Trophoblast cell (in vitro differentiated cells and primary cell): Measurements from ENCODE around the gene GALNT18.

ENCODE experiments used
- DNase-seq, 2 donors: peaks; one replicate each; pipeline ENCODE4 v3.0.0-alpha.2; 2016
- H2AFZ ChIP-seq: 2 replicates; pipeline ENCODE4 v1.6.1; 2013; ENCODE audit warnings: low read length, moderate library complexity, mild to moderate bottlenecking; ENCODE audit not compliant: insufficient read depth, poor library complexity
- H2AK5ac ChIP-seq: 2 replicates; pipeline ENCODE4 v1.6.1; 2013; ENCODE audit warnings: mild to moderate bottlenecking, low read length
- H2BK120ac ChIP-seq: 2 replicates; pipeline ENCODE4 v1.6.1; 2013; ENCODE audit warnings: low read length, mild to moderate bottlenecking, moderate library complexity; ENCODE audit not compliant: insufficient read depth, poor library complexity
- H2BK12ac ChIP-seq: 2 replicates; pipeline ENCODE4 v1.6.1; 2013; ENCODE audit warnings: mild to moderate bottlenecking, low read length, moderate library complexity
- H2BK5ac ChIP-seq: 2 replicates; pipeline ENCODE4 v1.6.1; 2013; ENCODE audit warnings: low read length, low read depth, moderate library complexity, mild to moderate bottlenecking; ENCODE audit not compliant: poor library complexity
- H3K14ac ChIP-seq: 2 replicates; pipeline ENCODE4 v1.6.1; 2013; ENCODE audit warnings: mild to moderate bottlenecking, low read length
- H3K18ac ChIP-seq: 2 replicates; pipeline ENCODE4 v1.6.1; 2013; ENCODE audit warnings: mild to moderate bottlenecking, low read length
- H3K23ac ChIP-seq: 2 replicates; pipeline ENCODE4 v1.6.1; 2013; ENCODE audit warnings: low read length
- H3K27ac ChIP-seq: 2 replicates; pipeline ENCODE4 v1.5.1; 2013; ENCODE audit warnings: low read depth, mild to moderate bottlenecking, inconsistent platforms, low read length, moderate library complexity
- H3K27me3 ChIP-seq: 2 replicates; pipeline ENCODE4 v1.6.1; 2013; ENCODE audit warnings: inconsistent platforms, mild to moderate bottlenecking, low read length, moderate library complexity; ENCODE audit not compliant: insufficient read depth
- H3K36me3 ChIP-seq, 2 experiments: 1 replicate in 1 of 2; 2 replicates in 1 of 2; pipeline ENCODE4 v1.6.1; 2013; ENCODE audit warnings: low read length in 2 of 2, mild to moderate bottlenecking in 2 of 2, moderate library complexity in 1 of 2; ENCODE audit not compliant: insufficient read depth in 2 of 2, control insufficient read depth in 1 of 2
- H3K4ac ChIP-seq: 2 replicates; pipeline ENCODE4 v1.6.1; 2013; ENCODE audit warnings: low read depth, mild to moderate bottlenecking, low read length, moderate library complexity
- H3K4me1 ChIP-seq, 2 experiments: 1 replicate in 1 of 2; 2 replicates in 1 of 2; pipeline ENCODE4 v1.6.1; 2013; ENCODE audit warnings: low read length in 2 of 2, mild to moderate bottlenecking in 2 of 2, moderate library complexity in 1 of 2; ENCODE audit not compliant: insufficient read depth in 2 of 2, control insufficient read depth in 1 of 2
- H3K4me2 ChIP-seq: 2 replicates; pipeline ENCODE4 v1.6.1; 2013; ENCODE audit warnings: inconsistent platforms, mild to moderate bottlenecking, low read length, moderate library complexity
- H3K4me3 ChIP-seq: 2 replicates; pipeline ENCODE4 v1.5.1; 2013; ENCODE audit warnings: mild to moderate bottlenecking, low read depth, low read length, inconsistent platforms
- H3K79me1 ChIP-seq: one replicate; pipeline ENCODE4 v1.6.1; 2013; ENCODE audit warnings: low read length
- H3K79me2 ChIP-seq: 2 replicates; pipeline ENCODE4 v1.6.1; 2013; ENCODE audit warnings: low read length, mild to moderate bottlenecking; ENCODE audit not compliant: control insufficient read depth, insufficient read depth, poor library complexity
- H3K9ac ChIP-seq: 2 replicates; pipeline ENCODE4 v1.6.1; 2013; ENCODE audit warnings: mild to moderate bottlenecking, low read length
- H3K9me3 ChIP-seq: 2 replicates; pipeline ENCODE4 v1.6.1; 2013; ENCODE audit warnings: low read depth, mild to moderate bottlenecking, control low read depth, inconsistent platforms, low read length; ENCODE audit not compliant: insufficient read depth
- H4K12ac ChIP-seq: 2 replicates; pipeline ENCODE4 v1.6.1; 2013; ENCODE audit warnings: low read depth, mild to moderate bottlenecking, low read length, moderate library complexity
- H4K8ac ChIP-seq: 2 replicates; pipeline ENCODE4 v1.6.1; 2013; ENCODE audit warnings: low read depth, mild to moderate bottlenecking, low read length, moderate library complexity
- H4K91ac ChIP-seq: one replicate; pipeline ENCODE4 v1.6.1; 2013; ENCODE audit warnings: low read depth, mild to moderate bottlenecking, low read length, moderate library complexity
- WGBS: extraction: QIAGEN DNeasy Blood & Tissue Kit; methylation state at CpG from one replicate; pipeline ENCODE4 v1.1.7; 2013; ENCODE audit warnings: missing lambda C conversion rate; ENCODE audit not compliant: insufficient read length, insufficient coverage; ENCODE audit errors: extremely low coverage; 5-methylcytosine and 5-hydroxymethylcytosine counted together

GALNT18 gene

DNA sequence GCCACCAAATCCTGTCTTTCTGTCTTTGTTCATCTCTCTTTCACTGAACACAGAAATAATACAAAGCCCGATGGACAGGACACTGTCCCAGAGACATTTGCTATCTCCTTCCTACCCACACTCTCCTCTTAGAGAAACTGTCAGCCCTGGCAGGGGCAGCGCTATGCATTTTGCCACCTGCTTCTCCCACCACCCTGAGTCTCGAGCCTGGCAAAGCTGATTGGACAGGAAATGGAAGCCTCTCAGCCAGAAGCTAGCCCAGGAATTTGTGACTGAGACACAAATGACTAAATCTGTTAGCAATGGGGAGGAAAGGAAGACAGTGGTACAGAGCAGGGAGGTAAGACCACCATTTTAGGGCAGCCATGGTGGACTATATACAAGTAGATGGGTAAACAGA is 14.9 kb upstream of the GALNT18 start:
- no peak overlapping the region for H3K23ac ChIP-seq
- no peak overlapping the region for H3K9ac ChIP-seq
- no peak overlapping the region for H2AK5ac ChIP-seq
- DNase-seq, result no peak
- H4K12ac ChIP-seq, result no peak overlapping the region
- no peak overlapping the region for H2BK5ac ChIP-seq
- H4K8ac ChIP-seq, result no peak overlapping the region
- H3K79me2 ChIP-seq, result no peaks in the 10 kb centered on the region
- no peak overlapping the region for H3K4me2 ChIP-seq
- H3K27ac ChIP-seq, result no peak overlapping the region
- H2BK120ac ChIP-seq, result no peak overlapping the region
- no peak overlapping the region for H3K18ac ChIP-seq
- no peak overlapping the region for H2BK12ac ChIP-seq
- H2AFZ ChIP-seq, result no peak overlapping the region
- H3K4me1 ChIP-seq, result no peaks in the 10 kb centered on the region
- no peaks in the 10 kb centered on the region for H3K79me1 ChIP-seq
- WGBS, result no CpG with 5 or more reads among the region's 3 CpGs
- no peaks in the 10 kb centered on the region for H3K36me3 ChIP-seq
- no peak overlapping the region for H4K91ac ChIP-seq
- H3K9me3 ChIP-seq, result peaks cover 2% of the 10 kb centered on the region
- H3K4ac ChIP-seq, result no peak overlapping the region
- no peak overlapping the region for H3K14ac ChIP-seq
- no peaks in the 10 kb centered on the region for H3K27me3 ChIP-seq
- no peak overlapping the region for H3K4me3 ChIP-seq

DNA sequence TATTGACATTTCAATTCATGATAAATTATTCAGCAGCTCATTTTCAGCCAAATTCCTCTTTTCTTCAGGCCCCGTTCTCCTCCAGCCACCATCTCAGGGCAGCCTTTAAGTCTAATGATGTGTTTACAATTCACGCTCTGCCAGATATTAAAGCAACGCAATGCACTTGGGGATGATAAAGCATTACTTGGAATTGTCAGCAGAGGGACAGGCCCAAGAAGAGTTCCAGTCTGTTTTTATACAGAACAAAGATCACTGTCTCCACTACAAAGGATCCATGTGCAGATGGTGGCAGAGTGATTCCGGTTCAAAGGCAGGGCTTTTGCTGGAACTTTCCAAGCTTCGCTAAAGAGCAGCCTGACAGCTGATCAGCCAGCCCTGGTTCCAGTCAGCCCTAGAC is 13.6 kb upstream of the GALNT18 start:
- H3K18ac ChIP-seq, result no peak overlapping the region
- no CpG with 5 or more reads among the region's 5 CpGs for WGBS
- H3K23ac ChIP-seq, result no peak overlapping the region

DNA sequence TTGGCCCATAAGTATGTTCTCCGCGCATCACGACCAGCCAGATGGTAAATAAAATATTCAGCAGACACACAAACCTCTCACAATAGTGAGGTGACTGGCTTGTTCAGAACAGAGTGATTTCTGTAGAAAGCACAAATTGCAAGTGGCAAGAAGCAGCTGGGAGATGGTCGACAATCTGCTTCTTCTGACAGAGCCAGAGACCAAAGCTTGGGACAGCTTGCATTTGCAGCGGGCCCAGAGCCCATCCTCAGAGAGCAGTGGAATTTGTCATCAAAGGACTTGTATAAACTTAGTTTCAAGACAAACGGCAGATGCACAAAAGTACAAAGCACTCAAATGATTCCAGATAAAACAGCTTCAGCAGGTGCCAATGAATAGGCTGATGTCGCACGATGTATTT is 7.6 kb upstream of the GALNT18 start:
- Histone ChIP-seq H3K18ac (no peak overlapping the region), H3K79me1 (no peaks in the 10 kb centered on the region), H3K4me2 (no peak overlapping the region), H3K4me3 (no peak overlapping the region), H2AK5ac (no peak overlapping the region), H4K91ac (no peak overlapping the region), H2AFZ (no peak overlapping the region), H2BK5ac (no peak overlapping the region), H3K9me3 (no peaks in the 10 kb centered on the region), H3K27me3 (no peaks in the 10 kb centered on the region), H2BK12ac (no peak overlapping the region), H4K12ac (no peak overlapping the region), H4K8ac (no peak overlapping the region), H3K14ac (no peak overlapping the region), H3K36me3 (no peaks in the 10 kb centered on the region), H3K4ac (no peak overlapping the region), H3K23ac (no peak overlapping the region), H3K79me2 (no peaks in the 10 kb centered on the region), H3K9ac (no peak overlapping the region), H2BK120ac (no peak overlapping the region), H3K4me1 (no peaks in the 10 kb centered on the region), H3K27ac (no peak overlapping the region)
- no peak for DNase-seq
- WGBS, result no CpG with 5 or more reads among the region's 8 CpGs

More for the DNA sequence above, 13.6 kb upstream of the GALNT18 start:
- H3K4me2 ChIP-seq, result no peak overlapping the region
- H3K27ac ChIP-seq, result no peak overlapping the region
- H2BK120ac ChIP-seq, result no peak overlapping the region
- H3K79me2 ChIP-seq, result no peaks in the 10 kb centered on the region
- H3K9me3 ChIP-seq, result no peaks in the 10 kb centered on the region
- H3K4ac ChIP-seq, result no peak overlapping the region
- no peaks in the 10 kb centered on the region for H3K36me3 ChIP-seq
- H2AK5ac ChIP-seq, result no peak overlapping the region
- H3K27me3 ChIP-seq, result no peaks in the 10 kb centered on the region
- H4K91ac ChIP-seq, result no peak overlapping the region
- H3K4me1 ChIP-seq, result no peaks in the 10 kb centered on the region
- H3K79me1 ChIP-seq, result no peaks in the 10 kb centered on the region
- no peak overlapping the region for H4K8ac ChIP-seq
- no peak overlapping the region for H2AFZ ChIP-seq
- H4K12ac ChIP-seq, result no peak overlapping the region
- DNase-seq, result no peak
- no peak overlapping the region for H3K4me3 ChIP-seq
- no peak overlapping the region for H3K14ac ChIP-seq
- no peak overlapping the region for H2BK5ac ChIP-seq
- H2BK12ac ChIP-seq, result no peak overlapping the region
- no peak overlapping the region for H3K9ac ChIP-seq

DNA sequence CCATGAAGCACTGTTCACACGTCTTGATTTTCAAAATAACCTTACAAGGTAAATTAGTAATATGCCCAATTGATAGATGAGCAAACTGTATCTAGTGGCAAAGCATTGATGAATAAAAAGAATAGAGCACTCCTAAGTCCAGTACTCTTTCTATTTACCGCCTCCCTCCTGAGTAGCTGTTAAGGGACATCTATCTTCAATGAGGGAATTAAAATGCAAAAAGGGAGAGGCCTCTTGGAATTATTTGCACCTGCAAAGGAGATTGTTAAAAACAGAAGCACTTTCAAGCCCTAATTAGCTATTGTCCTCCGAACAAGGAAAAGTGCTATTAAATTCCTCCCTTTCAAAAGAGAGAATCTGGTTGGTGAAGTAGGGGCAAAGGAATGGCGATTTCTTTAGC is 6.8 kb upstream of the GALNT18 start:
- no peak overlapping the region for H3K9ac ChIP-seq
- no peaks in the 10 kb centered on the region for H3K27me3 ChIP-seq
- H3K79me2 ChIP-seq, result no peaks in the 10 kb centered on the region
- H3K9me3 ChIP-seq, result no peaks in the 10 kb centered on the region
- H3K4ac ChIP-seq, result no peak overlapping the region
- H4K8ac ChIP-seq, result no peak overlapping the region
- no peak overlapping the region for H4K12ac ChIP-seq
- H3K14ac ChIP-seq, result no peak overlapping the region
- no peak overlapping the region for H3K18ac ChIP-seq
- no peak overlapping the region for H4K91ac ChIP-seq
- no peak overlapping the region for H2BK120ac ChIP-seq
- H3K79me1 ChIP-seq, result no peaks in the 10 kb centered on the region
- H3K23ac ChIP-seq, result no peak overlapping the region
- no peak overlapping the region for H2BK5ac ChIP-seq
- H2AFZ ChIP-seq, result no peak overlapping the region
- H3K36me3 ChIP-seq, result no peaks in the 10 kb centered on the region
- H3K4me3 ChIP-seq, result no peak overlapping the region
- DNase-seq, result no peak
- no peaks in the 10 kb centered on the region for H3K4me1 ChIP-seq
- WGBS, result no CpG with 5 or more reads among the region's 4 CpGs
- H3K27ac ChIP-seq, result no peak overlapping the region
- no peak overlapping the region for H2AK5ac ChIP-seq
- H3K4me2 ChIP-seq, result no peak overlapping the region
- H2BK12ac ChIP-seq, result no peak overlapping the region
